GM12891 (cell line): ENCODE results near the gene REXO4.

ENCODE experiments used
- DNase-seq: peaks from one replicate; pipeline ENCODE4 v3.0.0; 2011; ENCODE audit warnings: low spot score; ENCODE audit not compliant: insufficient read length
- FAIRE-seq: peaks from 2 replicates; lab custom pipeline; 2011; peaks lifted over from hg19 to GRCh38; lab: Jason Lieb, UNC
- PAX5 ChIP-seq: IDR thresholded peaks from 2 replicates; pipeline ENCODE4 v1.6.1; 2011; ENCODE audit warnings: low read length, moderate library complexity, mild to moderate bottlenecking; ENCODE audit not compliant: insufficient read depth, severe bottlenecking
- POLR2A ChIP-seq: IDR thresholded peaks from 2 replicates; pipeline ENCODE4 v1.6.1; 2011; ENCODE audit warnings: low read depth, low read length, control low read depth
- POLR2AphosphoS5 ChIP-seq: IDR thresholded peaks from 2 replicates; pipeline ENCODE4 v1.6.1; 2011; ENCODE audit warnings: low read depth, low read length, control low read depth
- POU2F2 ChIP-seq: IDR thresholded peaks from 2 replicates; pipeline ENCODE4 v1.6.1; 2011; ENCODE audit warnings: low read depth, mild to moderate bottlenecking, control low read depth, low read length, moderate library complexity
- SPI1 ChIP-seq: IDR thresholded peaks from 2 replicates; pipeline ENCODE4 v1.6.1; 2011; ENCODE audit warnings: low read depth, low read length, control low read depth
- TAF1 ChIP-seq: IDR thresholded peaks from 2 replicates; pipeline ENCODE4 v1.6.1; 2011; ENCODE audit warnings: low read depth, low read length, control low read depth

The REXO4 gene

DNA sequence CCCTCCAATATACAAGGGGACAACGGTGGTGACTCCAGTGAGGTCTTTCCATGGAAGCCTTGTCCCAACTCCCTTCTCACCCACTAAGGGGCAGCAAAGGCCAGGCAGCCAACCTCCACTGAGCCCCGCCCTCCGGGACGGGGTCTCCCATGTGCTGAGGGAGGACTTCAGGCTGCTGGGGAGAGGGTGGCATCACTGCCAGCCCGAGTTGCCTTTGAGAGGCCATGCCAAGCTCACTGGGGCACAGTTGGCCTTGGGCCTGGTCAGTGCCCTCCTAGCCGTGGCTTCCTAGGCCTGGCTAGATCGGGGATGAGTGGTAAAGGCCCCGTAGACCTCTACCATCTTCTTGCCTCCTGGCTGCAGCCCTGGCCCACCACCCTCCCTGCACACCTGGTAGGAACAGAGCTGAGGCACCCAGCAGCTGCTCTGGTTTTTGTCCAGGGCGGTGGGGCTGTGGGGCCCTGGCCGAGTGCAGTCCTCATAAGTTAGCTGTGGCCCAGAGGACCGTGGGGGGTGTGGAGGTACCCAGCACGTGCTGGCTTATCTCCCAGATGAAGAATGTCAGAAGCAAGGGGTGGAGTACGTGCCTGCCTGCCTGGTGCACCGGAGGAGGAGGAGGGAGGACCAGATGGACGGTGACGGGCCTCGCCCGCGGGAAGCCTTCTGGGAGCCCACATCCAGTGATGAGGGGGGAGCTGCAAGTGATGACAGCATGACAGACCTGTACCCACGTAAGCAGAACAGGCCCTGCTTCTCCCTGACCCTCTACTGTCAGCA is 58.2 kb downstream of the REXO4 start:
- DNase-seq: no peak
- FAIRE-seq: no peak
- TF ChIP-seq SPI1: no peak
- TF ChIP-seq POLR2AphosphoS5: 0 out of 2 replicates have a peak, but pooled peaks have one; percentile 10

GRCh38 chr9:133357656-133358055 is 60.2 kb downstream of the REXO4 start:
- peak; percentile 55 for FAIRE-seq
- TF ChIP-seq POU2F2 (no peak), PAX5 (no peak), SPI1 (no peak), POLR2AphosphoS5 (no peak), TAF1 (no peak), POLR2A (no peak)

DNA sequence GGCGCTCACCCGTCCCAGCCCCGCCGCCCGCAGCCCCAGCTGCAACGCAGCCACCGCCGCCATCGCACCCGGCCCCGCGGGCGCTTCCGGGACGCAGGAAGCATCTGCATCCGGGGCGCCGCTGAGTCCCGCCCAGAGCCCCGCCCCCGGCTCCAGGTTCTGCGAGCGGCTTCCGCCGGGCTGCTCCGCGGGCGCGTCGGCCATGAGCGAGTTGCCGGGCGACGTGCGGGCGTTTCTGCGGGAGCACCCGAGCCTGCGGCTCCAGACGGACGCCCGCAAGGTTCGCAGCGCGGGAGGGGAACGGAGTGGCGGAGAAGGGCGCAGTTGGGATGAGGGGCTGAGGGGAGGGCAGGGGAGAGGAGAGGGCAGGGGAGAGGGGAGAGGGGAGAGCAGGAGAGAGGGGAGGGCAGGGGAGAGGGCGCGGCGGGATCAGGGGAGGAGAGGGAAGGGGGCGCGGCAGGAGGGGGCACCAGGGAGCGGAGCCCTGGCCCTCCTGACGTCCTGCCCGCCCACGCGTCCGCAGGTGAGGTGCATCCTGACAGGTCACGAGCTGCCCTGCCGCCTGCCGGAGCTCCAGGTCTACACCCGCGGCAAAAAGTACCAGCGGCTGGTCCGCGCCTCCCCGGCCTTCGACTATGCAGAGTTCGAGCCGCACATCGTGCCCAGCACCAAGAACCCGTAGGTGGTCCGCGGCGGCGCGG is 61.3 kb downstream of the REXO4 start, which contains the start of the genes SURF1 and SURF2:
Gene SURF1 (minus strand): TSS at position 97 of the 701 bp plus-strand sequence. CDS start 34 bp downstream, at position 63.
Gene SURF2 (plus strand): TSS at position 160 of the 701 bp plus-strand sequence. CDS start 43 bp downstream, at position 203.
- peak; percentile 63 for FAIRE-seq
- TF ChIP-seq SPI1 (no peak), TAF1 (peak; percentile 74), POLR2AphosphoS5 (peak; percentile 57; the same call in 1 of the 2 replicates), PAX5 (peak; percentile 10), POU2F2 (no peak)
- DNase-seq: peak; percentile 95

More at GRCh38 chr9:133357656-133358055, 60.2 kb downstream of the REXO4 start:
- no peak for DNase-seq
